Sigmoid colon (tissue), 7 donors: Measurements from ENCODE around the gene PNRC1. TPM values are rescaled to one million over a fixed set of nuclear protein-coding genes. Genes with fewer than 3 reads are reported as not detected.

ENCODE experiments used
- DNase-seq: peaks from one replicate; pipeline ENCODE4 v3.0.0-alpha.2; 2019
- H3K27ac ChIP-seq, 4 donors: fragments of 200-600 bp; sonication (generic); one replicate each; pipeline ENCODE4 v1.5.1; 2016 to 2019; ENCODE audit warnings: mild to moderate bottlenecking in 1 of 4
- H3K27me3 ChIP-seq, 3 donors: fragments of 200-600 bp; sonication (generic); one replicate each; pipeline ENCODE4 v1.5.1; 2019; ENCODE audit warnings: mild to moderate bottlenecking in 1 of 3
- H3K36me3 ChIP-seq, 4 donors: fragments of 200-600 bp; sonication (generic); one replicate each; pipeline ENCODE4 v1.5.1; 2016 to 2019
- H3K4me1 ChIP-seq, 4 donors: fragments of 200-600 bp; sonication (generic); one replicate each; pipeline ENCODE4 v1.5.1; 2017 to 2019
- H3K4me3 ChIP-seq, 4 donors: fragments of 200-600 bp; sonication (generic); one replicate each; pipeline ENCODE4 v1.5.1; 2017 to 2019; ENCODE audit warnings: mild to moderate bottlenecking in 2 of 4, moderate library complexity in 1 of 4
- H3K9me3 ChIP-seq, 4 donors: fragments of 200-600 bp in 3 of 4; sonication (generic) in 3 of 4; one replicate each; pipeline versions ENCODE4 v1.5.1 to v1.6.1; 2013 to 2019
- EP300 ChIP-seq, 4 donors: sonication (generic); formaldehyde crosslinking; IDR thresholded peaks; one replicate each; pipeline ENCODE4 v1.6.1; 2017; ENCODE audit warnings: antibody characterized with exemption in 4 of 4
- POLR2A ChIP-seq, 2 donors: fragments of 450-650 bp; IDR thresholded peaks; one replicate each; pipeline ENCODE4 v1.6.1; 2016; ENCODE audit warnings: antibody characterized with exemption in 2 of 2, mild to moderate bottlenecking in 2 of 2, moderate library complexity in 2 of 2
- POLR2AphosphoS5 ChIP-seq, 4 donors: sonication (generic); formaldehyde crosslinking; IDR thresholded peaks; one replicate each; pipeline ENCODE4 v1.6.1; 2017; ENCODE audit warnings: antibody characterized with exemption in 4 of 4
- WGBS, 2 donors: extraction: QIAGEN DNeasy Blood & Tissue Kit; methylation state at CpG; one replicate each; pipeline ENCODE4 v1.1.7; 2013; 5-methylcytosine and 5-hydroxymethylcytosine counted together
- intact Hi-C: fragments of 100-400 bp; cut with DNase I; formaldehyde crosslinking; loops from one replicate; pipeline ENCODE4 v1.15.1; 2023
- polyA plus RNA-seq, 3 donors: library from polyadenylated mRNA; stranded (reverse); fragments of 200-250 nt; gene quantifications; one replicate each; pipeline ENCODE4 v1.2.3, GENCODE V29; 2013
- total RNA-seq, 4 donors: library from RNA; depleted of rRNA; stranded (reverse); fragments of >200 nt; gene quantifications; one replicate each; pipeline ENCODE4 v1.1.0, GENCODE V29; 2016
- TF ChIP-seq, protein P1 (sequence below), 4 experiments: fragments of 450-650 bp in 3 of 4; fragments of 200-600 bp in 1 of 4; IDR thresholded peaks; one replicate each; pipeline ENCODE4 v1.5.1; 2016 to 2019; ENCODE audit warnings: antibody characterized with exemption in 4 of 4, mild to moderate bottlenecking in 3 of 4, moderate library complexity in 2 of 4
- donor health status: healthy with polysubstance abuse.
- donor health status: Bipolar disorder and iron deficiency.
- donor health status: healthy.

PNRC1 gene
- total and polyA plus RNA-seq, 7 donors: 44.2 to 349 (median 211) TPM

DNA sequence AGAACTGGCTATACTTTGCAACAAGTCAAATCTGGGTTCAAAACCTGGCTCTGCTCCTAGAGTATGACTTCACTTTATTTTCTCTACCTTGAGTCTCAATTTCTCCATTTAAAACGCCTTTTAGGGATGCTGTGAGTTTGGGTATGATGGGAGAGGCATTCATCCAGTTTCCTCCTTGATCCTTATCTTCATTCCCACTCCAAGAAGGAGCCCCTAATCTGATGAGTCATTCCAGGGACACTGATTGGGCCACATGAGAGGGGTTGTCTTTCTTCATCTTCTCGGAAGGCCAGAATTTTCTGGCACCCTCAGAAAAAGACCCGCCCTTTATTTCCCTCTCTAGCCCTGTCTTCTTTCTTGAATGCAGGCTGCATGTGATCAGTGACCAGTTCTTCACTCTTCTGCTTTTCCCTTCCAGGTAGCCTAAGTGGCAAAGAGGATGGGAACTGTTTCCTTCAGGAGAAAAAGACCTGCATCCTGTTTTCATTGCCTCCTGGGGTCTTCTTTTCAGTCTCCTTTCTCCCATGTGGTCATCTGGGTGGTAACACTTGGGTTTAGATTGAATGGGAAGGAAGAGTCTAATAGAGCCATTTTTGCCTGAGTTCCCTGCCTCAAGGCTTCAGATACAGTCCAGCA lies 32.1 kb upstream of the PNRC1 start:
- Histone ChIP-seq H3K27ac (no peak overlapping the region), H3K27me3 (no peaks in the 10 kb centered on the region), H3K36me3 (no peaks in the 10 kb centered on the region), H3K4me3 (no peak overlapping the region), H3K4me1 (peaks cover 0 to 5% (median 0%) of the 10 kb centered on the region in 4 donors), H3K9me3 (no peaks in the 10 kb centered on the region)
- 83 to 84% methylated on average over 3 of the region's 3 CpGs for WGBS, 2 donors
- no peak for TF ChIP-seq POLR2AphosphoS5 (IDR thresholded peaks at IDR 0.05)
- TF ChIP-seq, protein P1, sequence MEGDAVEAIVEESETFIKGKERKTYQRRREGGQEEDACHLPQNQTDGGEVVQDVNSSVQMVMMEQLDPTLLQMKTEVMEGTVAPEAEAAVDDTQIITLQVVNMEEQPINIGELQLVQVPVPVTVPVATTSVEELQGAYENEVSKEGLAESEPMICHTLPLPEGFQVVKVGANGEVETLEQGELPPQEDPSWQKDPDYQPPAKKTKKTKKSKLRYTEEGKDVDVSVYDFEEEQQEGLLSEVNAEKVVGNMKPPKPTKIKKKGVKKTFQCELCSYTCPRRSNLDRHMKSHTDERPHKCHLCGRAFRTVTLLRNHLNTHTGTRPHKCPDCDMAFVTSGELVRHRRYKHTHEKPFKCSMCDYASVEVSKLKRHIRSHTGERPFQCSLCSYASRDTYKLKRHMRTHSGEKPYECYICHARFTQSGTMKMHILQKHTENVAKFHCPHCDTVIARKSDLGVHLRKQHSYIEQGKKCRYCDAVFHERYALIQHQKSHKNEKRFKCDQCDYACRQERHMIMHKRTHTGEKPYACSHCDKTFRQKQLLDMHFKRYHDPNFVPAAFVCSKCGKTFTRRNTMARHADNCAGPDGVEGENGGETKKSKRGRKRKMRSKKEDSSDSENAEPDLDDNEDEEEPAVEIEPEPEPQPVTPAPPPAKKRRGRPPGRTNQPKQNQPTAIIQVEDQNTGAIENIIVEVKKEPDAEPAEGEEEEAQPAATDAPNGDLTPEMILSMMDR (IDR thresholded peaks at IDR 0.05): no peak
- no peak for TF ChIP-seq POLR2A (IDR thresholded peaks at IDR 0.05)
- TF ChIP-seq EP300 (IDR thresholded peaks at IDR 0.05): no peak
- no peak for DNase-seq
- intact Hi-C loops: no loop called here

DNA sequence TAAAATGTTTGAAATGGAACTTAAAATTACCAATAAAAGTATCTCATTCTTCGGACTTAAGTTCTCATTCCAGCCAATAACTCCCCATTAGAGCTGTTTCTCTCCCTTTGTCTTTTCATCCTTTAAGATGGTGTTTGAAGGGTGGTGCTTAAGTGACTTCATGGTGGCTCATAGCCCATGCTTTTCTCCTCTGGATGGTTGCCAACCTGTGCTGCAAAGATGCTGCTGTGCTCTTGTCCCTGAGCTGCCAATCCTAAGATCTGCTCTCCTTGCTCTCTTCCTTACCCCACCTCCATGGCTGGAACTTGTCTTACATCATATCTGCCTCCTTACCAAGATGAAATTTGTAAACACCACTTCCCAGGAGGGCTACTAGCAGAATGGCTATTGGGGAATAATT lies 31.6 kb upstream of the PNRC1 start:
- intact Hi-C loops: no loop called here
- Histone ChIP-seq H3K27me3 (no peaks in the 10 kb centered on the region), H3K27ac (no peak overlapping the region), H3K4me3 (no peak overlapping the region), H3K36me3 (no peaks in the 10 kb centered on the region), H3K4me1 (peaks cover 0 to 5% (median 0%) of the 10 kb centered on the region in 4 donors), H3K9me3 (no peaks in the 10 kb centered on the region)
- DNase-seq: no peak
- 86 to 94% methylated on average over 1 of the region's 1 CpG for WGBS, 2 donors
- TF ChIP-seq, protein P1 (IDR thresholded peaks at IDR 0.05): no peak
- TF ChIP-seq EP300 (IDR thresholded peaks at IDR 0.05): no peak
- no peak for TF ChIP-seq POLR2A (IDR thresholded peaks at IDR 0.05)
- TF ChIP-seq POLR2AphosphoS5 (IDR thresholded peaks at IDR 0.05): no peak

DNA sequence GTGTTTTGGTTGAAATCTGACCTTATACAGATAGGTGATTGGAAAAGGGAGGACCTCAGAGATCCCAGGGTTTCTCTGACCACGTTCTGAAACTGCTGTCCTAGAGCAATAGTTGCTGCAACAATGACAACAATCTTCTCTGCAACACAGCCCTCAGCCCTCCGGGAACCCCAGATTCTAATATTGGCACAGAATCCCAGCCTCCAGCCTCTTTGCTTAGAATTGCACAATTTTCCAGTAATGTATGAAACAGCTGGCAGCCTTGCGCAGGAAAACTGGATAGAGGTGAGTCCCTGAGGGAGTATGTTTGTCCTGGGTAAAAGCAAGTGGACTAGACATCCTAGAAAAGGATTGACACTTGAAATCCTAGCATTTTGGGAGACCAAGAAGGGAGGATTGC lies 30.4 kb upstream of the PNRC1 start:
- 66 to 79% methylated on average over 3 of the region's 3 CpGs for WGBS, 2 donors
- Histone ChIP-seq H3K9me3 (no peaks in the 10 kb centered on the region), H3K4me1 (peaks cover 0 to 5% (median 0%) of the 10 kb centered on the region in 4 donors), H3K4me3 (no peak overlapping the region), H3K27ac (peak overlapping the region in 2 of 4 donors; percentile 13 to 14), H3K27me3 (no peaks in the 10 kb centered on the region), H3K36me3 (no peaks in the 10 kb centered on the region)
- TF ChIP-seq, protein P1 (IDR thresholded peaks at IDR 0.05): no peak
- TF ChIP-seq POLR2AphosphoS5 (IDR thresholded peaks at IDR 0.05) (peak; percentile 59 to 76 (median 67)), EP300 (IDR thresholded peaks at IDR 0.05) (peak in 3 of 4 donors; percentile 20 to 74 (median 35))
- DNase-seq: peak; percentile 87
- intact Hi-C loops: no loop called here

DNA sequence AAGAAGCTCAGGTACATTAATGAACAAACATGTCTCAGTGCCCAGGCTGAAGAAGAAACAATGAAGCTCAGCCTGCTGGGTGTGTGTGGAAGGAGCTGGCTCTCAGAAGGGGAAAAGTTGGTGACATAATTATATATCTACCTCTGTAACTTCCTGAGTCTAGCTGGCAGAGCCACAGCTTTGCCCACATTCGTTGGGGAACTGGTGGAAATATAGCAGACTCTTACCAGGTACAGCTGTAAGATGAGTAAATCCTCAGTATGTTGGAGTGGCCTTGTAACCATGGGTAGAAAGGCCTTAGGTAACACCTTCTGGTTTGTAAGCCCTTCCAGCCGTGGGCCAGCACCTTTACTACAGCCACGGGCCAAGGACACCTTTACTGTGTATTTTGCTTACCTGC lies 29.9 kb upstream of the PNRC1 start:
- WGBS, 2 donors: 78 to 80% methylated on average over 3 of the region's 3 CpGs
- Histone ChIP-seq H3K36me3 (no peaks in the 10 kb centered on the region), H3K27ac (peak overlapping the region in 1 of 4 donors; percentile 13)

More for the DNA sequence above, 29.9 kb upstream of the PNRC1 start:
- no peaks in the 10 kb centered on the region for H3K9me3 ChIP-seq
- no peaks in the 10 kb centered on the region for H3K27me3 ChIP-seq
- DNase-seq: no peak
- H3K4me3 ChIP-seq: no peak overlapping the region
- TF ChIP-seq EP300 (IDR thresholded peaks at IDR 0.05): no peak
- no peak for TF ChIP-seq POLR2A (IDR thresholded peaks at IDR 0.05)
- no peak for TF ChIP-seq POLR2AphosphoS5 (IDR thresholded peaks at IDR 0.05)
- TF ChIP-seq, protein P1 (IDR thresholded peaks at IDR 0.05): no peak
- H3K4me1 ChIP-seq: peaks cover 0 to 5% (median 0%) of the 10 kb centered on the region in 4 donors
- intact Hi-C loops: no loop called here
